ENCODE results near the gene KIF4A. TPM values are rescaled to one million over a fixed set of nuclear protein-coding genes. Genes with fewer than 3 reads are reported as not detected.

KIF4A gene, protein sequence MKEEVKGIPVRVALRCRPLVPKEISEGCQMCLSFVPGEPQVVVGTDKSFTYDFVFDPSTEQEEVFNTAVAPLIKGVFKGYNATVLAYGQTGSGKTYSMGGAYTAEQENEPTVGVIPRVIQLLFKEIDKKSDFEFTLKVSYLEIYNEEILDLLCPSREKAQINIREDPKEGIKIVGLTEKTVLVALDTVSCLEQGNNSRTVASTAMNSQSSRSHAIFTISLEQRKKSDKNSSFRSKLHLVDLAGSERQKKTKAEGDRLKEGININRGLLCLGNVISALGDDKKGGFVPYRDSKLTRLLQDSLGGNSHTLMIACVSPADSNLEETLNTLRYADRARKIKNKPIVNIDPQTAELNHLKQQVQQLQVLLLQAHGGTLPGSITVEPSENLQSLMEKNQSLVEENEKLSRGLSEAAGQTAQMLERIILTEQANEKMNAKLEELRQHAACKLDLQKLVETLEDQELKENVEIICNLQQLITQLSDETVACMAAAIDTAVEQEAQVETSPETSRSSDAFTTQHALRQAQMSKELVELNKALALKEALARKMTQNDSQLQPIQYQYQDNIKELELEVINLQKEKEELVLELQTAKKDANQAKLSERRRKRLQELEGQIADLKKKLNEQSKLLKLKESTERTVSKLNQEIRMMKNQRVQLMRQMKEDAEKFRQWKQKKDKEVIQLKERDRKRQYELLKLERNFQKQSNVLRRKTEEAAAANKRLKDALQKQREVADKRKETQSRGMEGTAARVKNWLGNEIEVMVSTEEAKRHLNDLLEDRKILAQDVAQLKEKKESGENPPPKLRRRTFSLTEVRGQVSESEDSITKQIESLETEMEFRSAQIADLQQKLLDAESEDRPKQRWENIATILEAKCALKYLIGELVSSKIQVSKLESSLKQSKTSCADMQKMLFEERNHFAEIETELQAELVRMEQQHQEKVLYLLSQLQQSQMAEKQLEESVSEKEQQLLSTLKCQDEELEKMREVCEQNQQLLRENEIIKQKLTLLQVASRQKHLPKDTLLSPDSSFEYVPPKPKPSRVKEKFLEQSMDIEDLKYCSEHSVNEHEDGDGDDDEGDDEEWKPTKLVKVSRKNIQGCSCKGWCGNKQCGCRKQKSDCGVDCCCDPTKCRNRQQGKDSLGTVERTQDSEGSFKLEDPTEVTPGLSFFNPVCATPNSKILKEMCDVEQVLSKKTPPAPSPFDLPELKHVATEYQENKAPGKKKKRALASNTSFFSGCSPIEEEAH
- total RNA-seq (2022; extraction: Qiagen RNA extraction): 23.9 to 28.7 TPM (median 28.5 TPM) in 5 replicates

GRCh38 chrX:70289793-70290770, at the start of gene KIF4A, which contains the start of gene PDZD11:
Gene KIF4A, plus strand, starts transcription at chrX:70290104. Its CDS starts 355 bp downstream, at chrX:70290459.
Gene PDZD11, minus strand, starts transcription at chrX:70289927. Its CDS starts 586 bp downstream, at chrX:70289341.

GRCh38 chrX:70260104-70260503, 29.8 kb upstream of the KIF4A start, which contains the start of gene P2RY4:
Gene P2RY4, minus strand, starts transcription at chrX:70260204. Its CDS starts 580 bp downstream, at chrX:70259624.

GRCh38 chrX:70268034-70268433, 21.9 kb upstream of the KIF4A start, which contains the start of gene ARR3:
Gene ARR3, plus strand, starts transcription at chrX:70268334. Its CDS starts 1,052 bp downstream, at chrX:70269386.

DNA sequence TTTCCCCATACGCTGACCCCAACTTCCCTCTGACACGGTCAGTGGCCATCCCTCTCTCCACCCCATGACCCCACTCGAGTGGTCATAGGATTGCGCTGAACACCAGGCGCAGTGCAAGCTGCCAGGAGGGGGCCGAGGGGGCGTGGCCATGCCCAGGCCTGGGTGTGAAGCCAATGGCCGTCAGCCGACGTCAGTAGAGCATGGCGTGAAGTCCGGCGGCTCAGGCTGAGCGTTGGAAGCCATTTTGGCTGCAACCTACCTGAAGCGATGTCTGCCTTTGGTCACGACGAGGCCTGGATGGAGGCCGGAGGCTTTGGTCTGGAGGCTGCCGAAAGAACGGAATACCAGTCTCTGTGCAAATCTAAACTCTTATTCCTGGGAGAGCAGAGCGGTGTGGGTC, 8.0 kb upstream of the KIF4A start, which contains the start of gene RAB41:
TSS of gene RAB41 (plus strand) at position 222 of the 400 bp plus-strand sequence. CDS start at position 268, 46 bp downstream.

DNA sequence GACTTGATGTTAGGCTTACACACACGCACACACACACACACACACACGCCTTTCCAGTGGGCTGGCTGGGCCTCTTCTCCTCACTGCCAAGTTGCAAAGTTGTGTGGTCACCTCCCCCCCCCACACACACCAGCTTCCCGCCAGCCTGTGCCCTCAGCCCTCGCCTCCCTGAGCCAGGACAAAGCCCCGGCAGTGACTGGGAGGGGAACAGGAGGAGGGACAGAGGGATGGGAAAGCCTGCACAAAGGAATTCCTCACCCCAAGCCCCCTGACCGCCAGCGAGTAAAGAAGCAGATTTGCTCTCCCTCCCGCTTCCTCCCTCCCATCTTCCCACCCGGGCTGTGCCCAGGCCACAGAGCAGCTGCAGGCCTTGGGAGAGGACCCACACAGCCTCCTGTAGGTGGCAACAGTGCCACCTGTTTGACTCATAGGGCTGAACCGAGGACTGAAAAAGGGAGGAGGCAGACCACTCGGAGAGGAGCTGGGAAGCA, 133.0 kb downstream of the KIF4A start, which contains the start of gene GDPD2:
TSS of gene GDPD2 (plus strand) at position 464 of the 491 bp plus-strand sequence. CDS start 1,671 bp downstream, outside the sequence.

GRCh38 chrX:70444326-70444945, 154.5 kb downstream of the KIF4A start, which contains the start of gene DLG3:
Gene DLG3, plus strand, starts transcription at chrX:70444835. Its CDS starts 367 bp downstream, at chrX:70445202.

Other genes with a start within 250 kb of the KIF4A start
- not detected in 5 replicates for gene AWAT2, start 240.2 kb upstream of the KIF4A start, total RNA-seq (2022; extraction: Qiagen RNA extraction)
- gene OTUD6A, start 227.6 kb upstream of the KIF4A start, total RNA-seq (2022; extraction: Qiagen RNA extraction): not detected in 5 replicates
- 56.9 to 65.7 TPM (median 63.0 TPM) in 5 replicates for gene IGBP1, start 156.7 kb upstream of the KIF4A start, total RNA-seq (2022; extraction: Qiagen RNA extraction)
- gene DGAT2L6, start 112.6 kb upstream of the KIF4A start, total RNA-seq (2022; extraction: Qiagen RNA extraction): not detected in 5 replicates
- gene AWAT1, start 55.4 kb upstream of the KIF4A start, total RNA-seq (2022; extraction: Qiagen RNA extraction): not detected in 5 replicates
- gene P2RY4, start 29.9 kb upstream of the KIF4A start, total RNA-seq (2022; extraction: Qiagen RNA extraction): not detected in 5 replicates
- not detected in 5 replicates for gene ARR3, start 21.8 kb upstream of the KIF4A start, total RNA-seq (2022; extraction: Qiagen RNA extraction)
- not detected in 5 replicates for gene RAB41, start 7.9 kb upstream of the KIF4A start, total RNA-seq (2022; extraction: Qiagen RNA extraction)
- gene PDZD11, start 177 bp upstream of the KIF4A start, total RNA-seq (2022; extraction: Qiagen RNA extraction): 84.8 to 112 TPM (median 89.1 TPM) in 5 replicates
- gene GDPD2, start 133.2 kb downstream of the KIF4A start, total RNA-seq (2022; extraction: Qiagen RNA extraction): 0.05 to 0.06 TPM (median 0.06 TPM) in 5 replicates
- gene DLG3, start 154.7 kb downstream of the KIF4A start, total RNA-seq (2022; extraction: Qiagen RNA extraction): 2.9 to 4.0 TPM (median 3.2 TPM) in 5 replicates